SK-N-SH treated with all-trans-retinoic acid at 6 μM for 48 hours (cell line): ENCODE measurements around the gene MIEN1.

ENCODE experiments used
- ATAC-seq: fragments of 200-7000 bp; cut with Tn5 transposase; 3 replicates; pipeline ENCODE4 v1.9.1; 2020; ENCODE audit warnings: mild to moderate bottlenecking, moderate library complexity
- ARNTL ChIP-seq: fragments of 450-650 bp; formaldehyde crosslinking; IDR thresholded peaks from 2 replicates; pipeline ENCODE4 v1.5.0; 2020; ENCODE audit warnings: low read depth, mild to moderate bottlenecking, moderate library complexity, borderline replicate concordance
- BACH2 ChIP-seq: fragments of 250-450 bp; sonication (Bioruptor Pico); IDR thresholded peaks from 2 replicates; pipeline ENCODE4 v1.9.0; 2021; ENCODE audit warnings: mild to moderate bottlenecking, borderline replicate concordance
- CSDC2 ChIP-seq: fragments of 250-450 bp; sonication (Bioruptor Pico); IDR thresholded peaks from 2 replicates; pipeline ENCODE4 v1.5.0; 2020; ENCODE audit warnings: mild to moderate bottlenecking, moderate library complexity
- ESRRG ChIP-seq: fragments of 250-450 bp; sonication (Bioruptor Pico); IDR thresholded peaks from 2 replicates; pipeline ENCODE4 v1.6.1; 2021; ENCODE audit warnings: mild to moderate bottlenecking
- GLIS3 ChIP-seq: fragments of 250-450 bp; sonication (Bioruptor Pico); IDR thresholded peaks from 2 replicates; pipeline ENCODE4 v1.5.0; 2020; ENCODE audit warnings: mild to moderate bottlenecking, moderate library complexity
- ISL1 ChIP-seq: fragments of 250-450 bp; sonication (Bioruptor Pico); IDR thresholded peaks from 2 replicates; pipeline ENCODE4 v2.1.2; 2022; ENCODE audit warnings: mild to moderate bottlenecking, moderate library complexity
- OSR1 ChIP-seq: fragments of 250-450 bp; sonication (Bioruptor Pico); IDR thresholded peaks from 2 replicates; pipeline ENCODE4 v1.8.0; 2022; ENCODE audit warnings: moderate library complexity, mild to moderate bottlenecking, inconsistent platforms
- PATZ1 ChIP-seq: fragments of 250-450 bp; sonication (Bioruptor Pico); IDR thresholded peaks from 2 replicates; pipeline ENCODE4 v1.8.0; 2020; ENCODE audit warnings: mild to moderate bottlenecking, moderate library complexity, borderline replicate concordance
- POU6F1 ChIP-seq: fragments of 250-450 bp; sonication (Bioruptor Pico); IDR thresholded peaks from 2 replicates; pipeline ENCODE4 v1.8.0; 2021; ENCODE audit warnings: low read depth, mild to moderate bottlenecking, moderate library complexity, borderline replicate concordance
- PPARA ChIP-seq: fragments of 250-450 bp; sonication (Bioruptor Pico); IDR thresholded peaks from 2 replicates; pipeline ENCODE4 v1.5.0; 2020; ENCODE audit warnings: mild to moderate bottlenecking, borderline replicate concordance
- RARB ChIP-seq: fragments of 250-450 bp; sonication (Bioruptor Pico); IDR thresholded peaks from 2 replicates; pipeline ENCODE4 v1.8.0; 2021; ENCODE audit warnings: mild to moderate bottlenecking, moderate library complexity
- SNAI2 ChIP-seq: fragments of 250-450 bp; sonication (Bioruptor Pico); IDR thresholded peaks from 2 replicates; pipeline ENCODE4 v1.5.0; 2020; ENCODE audit warnings: mild to moderate bottlenecking, moderate library complexity
- TCF4 ChIP-seq: fragments of 250-450 bp; sonication (Bioruptor Pico); IDR thresholded peaks from 2 replicates; pipeline ENCODE4 v1.8.0; 2021; ENCODE audit warnings: mild to moderate bottlenecking, moderate library complexity, borderline replicate concordance
- TOX ChIP-seq: fragments of 250-450 bp; sonication (Bioruptor Pico); IDR thresholded peaks from 2 replicates; pipeline ENCODE4 v1.8.0; 2021; ENCODE audit warnings: mild to moderate bottlenecking, moderate library complexity, borderline replicate concordance
- ZC3H10 ChIP-seq: fragments of 250-450 bp; sonication (Bioruptor Pico); IDR thresholded peaks from 2 replicates; pipeline ENCODE4 v1.5.1; 2021; ENCODE audit warnings: mild to moderate bottlenecking, moderate library complexity
- ZFP3 ChIP-seq: fragments of 250-450 bp; sonication (Bioruptor Pico); IDR thresholded peaks from 2 replicates; pipeline ENCODE4 v1.5.0; 2020; ENCODE audit warnings: mild to moderate bottlenecking, moderate library complexity
- ZNF565 ChIP-seq: fragments of 450-650 bp; formaldehyde crosslinking; conservative IDR thresholded peaks from 2 replicates; pipeline ENCODE4 v1.5.0; 2020; ENCODE audit warnings: low read depth, mild to moderate bottlenecking, moderate library complexity
- ZNF70 ChIP-seq: fragments of 450-650 bp; formaldehyde crosslinking; IDR thresholded peaks from 2 replicates; pipeline ENCODE4 v1.5.0; 2020; ENCODE audit warnings: mild to moderate bottlenecking, moderate library complexity
- ZNF8 ChIP-seq: fragments of 450-650 bp; formaldehyde crosslinking; IDR thresholded peaks from 2 replicates; pipeline ENCODE4 v1.5.0; 2020; ENCODE audit warnings: mild to moderate bottlenecking, moderate library complexity
- TF ChIP-seq, protein P1 (sequence below): fragments of 250-450 bp; sonication (Bioruptor Pico); IDR thresholded peaks from 2 replicates; pipeline ENCODE4 v1.5.1; 2020; ENCODE audit warnings: low read depth, mild to moderate bottlenecking, moderate library complexity
- TF ChIP-seq, protein P2 (sequence below): fragments of 250-450 bp; sonication (Bioruptor Pico); IDR thresholded peaks from 2 replicates; pipeline ENCODE4 v1.5.1; 2021; ENCODE audit warnings: mild to moderate bottlenecking, moderate library complexity
- TF ChIP-seq, protein P3 (sequence below): fragments of 250-450 bp; sonication (Bioruptor Pico); IDR thresholded peaks from 2 replicates; pipeline ENCODE4 v1.5.0; 2020; ENCODE audit warnings: mild to moderate bottlenecking, moderate library complexity

The MIEN1 gene

GRCh38 chr17:39738983-39739884, 8.9 kb upstream of the MIEN1 start:
- ATAC-seq: 0 out of 3 replicates have a peak, but pooled peaks have one; percentile 10

GRCh38 chr17:39738568-39738901, 8.2 kb upstream of the MIEN1 start:
- ATAC-seq: no peak
- TF ChIP-seq ESRRG (CRISPR knock-in tag) (no peak), GLIS3 (CRISPR knock-in tag) (no peak), ZNF565 (CRISPR knock-in tag) (no peak), BACH2 (no peak), ZC3H10 (no peak), SNAI2 (CRISPR knock-in tag) (no peak), CSDC2 (CRISPR knock-in tag) (no peak), PATZ1 (CRISPR knock-in tag) (no peak), ZNF8 (CRISPR knock-in tag) (no peak), OSR1 (no peak), TCF4 (CRISPR knock-in tag) (no peak), POU6F1 (no peak), PPARA (no peak), RARB (CRISPR knock-in tag) (no peak), ZFP3 (CRISPR knock-in tag) (no peak)
- TF ChIP-seq, protein P1, sequence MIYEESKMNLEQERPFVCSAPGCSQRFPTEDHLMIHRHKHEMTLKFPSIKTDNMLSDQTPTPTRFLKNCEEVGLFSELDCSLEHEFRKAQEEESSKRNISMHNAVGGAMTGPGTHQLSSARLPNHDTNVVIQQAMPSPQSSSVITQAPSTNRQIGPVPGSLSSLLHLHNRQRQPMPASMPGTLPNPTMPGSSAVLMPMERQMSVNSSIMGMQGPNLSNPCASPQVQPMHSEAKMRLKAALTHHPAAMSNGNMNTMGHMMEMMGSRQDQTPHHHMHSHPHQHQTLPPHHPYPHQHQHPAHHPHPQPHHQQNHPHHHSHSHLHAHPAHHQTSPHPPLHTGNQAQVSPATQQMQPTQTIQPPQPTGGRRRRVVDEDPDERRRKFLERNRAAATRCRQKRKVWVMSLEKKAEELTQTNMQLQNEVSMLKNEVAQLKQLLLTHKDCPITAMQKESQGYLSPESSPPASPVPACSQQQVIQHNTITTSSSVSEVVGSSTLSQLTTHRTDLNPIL (CRISPR knock-in tag): no peak
- TF ChIP-seq, protein P2, sequence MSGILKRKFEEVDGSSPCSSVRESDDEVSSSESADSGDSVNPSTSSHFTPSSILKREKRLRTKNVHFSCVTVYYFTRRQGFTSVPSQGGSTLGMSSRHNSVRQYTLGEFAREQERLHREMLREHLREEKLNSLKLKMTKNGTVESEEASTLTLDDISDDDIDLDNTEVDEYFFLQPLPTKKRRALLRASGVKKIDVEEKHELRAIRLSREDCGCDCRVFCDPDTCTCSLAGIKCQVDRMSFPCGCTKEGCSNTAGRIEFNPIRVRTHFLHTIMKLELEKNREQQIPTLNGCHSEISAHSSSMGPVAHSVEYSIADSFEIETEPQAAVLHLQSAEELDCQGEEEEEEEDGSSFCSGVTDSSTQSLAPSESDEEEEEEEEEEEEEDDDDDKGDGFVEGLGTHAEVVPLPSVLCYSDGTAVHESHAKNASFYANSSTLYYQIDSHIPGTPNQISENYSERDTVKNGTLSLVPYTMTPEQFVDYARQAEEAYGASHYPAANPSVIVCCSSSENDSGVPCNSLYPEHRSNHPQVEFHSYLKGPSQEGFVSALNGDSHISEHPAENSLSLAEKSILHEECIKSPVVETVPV (CRISPR knock-in tag): no peak
- TF ChIP-seq, protein P3, sequence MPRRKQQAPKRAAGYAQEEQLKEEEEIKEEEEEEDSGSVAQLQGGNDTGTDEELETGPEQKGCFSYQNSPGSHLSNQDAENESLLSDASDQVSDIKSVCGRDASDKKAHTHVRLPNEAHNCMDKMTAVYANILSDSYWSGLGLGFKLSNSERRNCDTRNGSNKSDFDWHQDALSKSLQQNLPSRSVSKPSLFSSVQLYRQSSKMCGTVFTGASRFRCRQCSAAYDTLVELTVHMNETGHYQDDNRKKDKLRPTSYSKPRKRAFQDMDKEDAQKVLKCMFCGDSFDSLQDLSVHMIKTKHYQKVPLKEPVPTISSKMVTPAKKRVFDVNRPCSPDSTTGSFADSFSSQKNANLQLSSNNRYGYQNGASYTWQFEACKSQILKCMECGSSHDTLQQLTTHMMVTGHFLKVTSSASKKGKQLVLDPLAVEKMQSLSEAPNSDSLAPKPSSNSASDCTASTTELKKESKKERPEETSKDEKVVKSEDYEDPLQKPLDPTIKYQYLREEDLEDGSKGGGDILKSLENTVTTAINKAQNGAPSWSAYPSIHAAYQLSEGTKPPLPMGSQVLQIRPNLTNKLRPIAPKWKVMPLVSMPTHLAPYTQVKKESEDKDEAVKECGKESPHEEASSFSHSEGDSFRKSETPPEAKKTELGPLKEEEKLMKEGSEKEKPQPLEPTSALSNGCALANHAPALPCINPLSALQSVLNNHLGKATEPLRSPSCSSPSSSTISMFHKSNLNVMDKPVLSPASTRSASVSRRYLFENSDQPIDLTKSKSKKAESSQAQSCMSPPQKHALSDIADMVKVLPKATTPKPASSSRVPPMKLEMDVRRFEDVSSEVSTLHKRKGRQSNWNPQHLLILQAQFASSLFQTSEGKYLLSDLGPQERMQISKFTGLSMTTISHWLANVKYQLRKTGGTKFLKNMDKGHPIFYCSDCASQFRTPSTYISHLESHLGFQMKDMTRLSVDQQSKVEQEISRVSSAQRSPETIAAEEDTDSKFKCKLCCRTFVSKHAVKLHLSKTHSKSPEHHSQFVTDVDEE: no peak

More at GRCh38 chr17:39738983-39739884, 8.9 kb upstream of the MIEN1 start:
- TF ChIP-seq TCF4 (CRISPR knock-in tag) (no peak), RARB (CRISPR knock-in tag) (no peak), TOX (CRISPR knock-in tag) (no peak)

GRCh38 chr17:39737760-39738567, 7.6 kb upstream of the MIEN1 start, which contains the start of gene GRB7:
GRB7 (plus strand) TSS chr17:39737938; CDS start chr17:39742302, 4,364 bp downstream.
- no peak for ATAC-seq
- no peak for TF ChIP-seq ESRRG (CRISPR knock-in tag)
- TF ChIP-seq, protein P2 (CRISPR knock-in tag): no peak
- TF ChIP-seq ZNF70 (CRISPR knock-in tag): no peak
- no peak for TF ChIP-seq PATZ1 (CRISPR knock-in tag)
- no peak for TF ChIP-seq TCF4 (CRISPR knock-in tag)
- TF ChIP-seq RARB (CRISPR knock-in tag): no peak
- TF ChIP-seq ISL1: no peak
- no peak for TF ChIP-seq ZNF565 (CRISPR knock-in tag)
- TF ChIP-seq TOX (CRISPR knock-in tag): no peak
- TF ChIP-seq BACH2: no peak
- no peak for TF ChIP-seq ARNTL (CRISPR knock-in tag)
- TF ChIP-seq PPARA: no peak
- no peak for TF ChIP-seq CSDC2 (CRISPR knock-in tag)
